ENCODE data around the gene RIMBP2. TPM values are rescaled to one million over a fixed set of nuclear protein-coding genes. Genes with fewer than 3 reads are reported as not detected.
A peak's percentile ranks its signal among the peaks of the same experiment; 100 is the strongest.

The RIMBP2 gene
- total and polyA plus RNA-seq, 9 of the 15 experiments (the other 6 are each of a cell fraction or from before 2014, with no cell fraction given), result not detected

- TF ChIP-seq, protein P1, sequence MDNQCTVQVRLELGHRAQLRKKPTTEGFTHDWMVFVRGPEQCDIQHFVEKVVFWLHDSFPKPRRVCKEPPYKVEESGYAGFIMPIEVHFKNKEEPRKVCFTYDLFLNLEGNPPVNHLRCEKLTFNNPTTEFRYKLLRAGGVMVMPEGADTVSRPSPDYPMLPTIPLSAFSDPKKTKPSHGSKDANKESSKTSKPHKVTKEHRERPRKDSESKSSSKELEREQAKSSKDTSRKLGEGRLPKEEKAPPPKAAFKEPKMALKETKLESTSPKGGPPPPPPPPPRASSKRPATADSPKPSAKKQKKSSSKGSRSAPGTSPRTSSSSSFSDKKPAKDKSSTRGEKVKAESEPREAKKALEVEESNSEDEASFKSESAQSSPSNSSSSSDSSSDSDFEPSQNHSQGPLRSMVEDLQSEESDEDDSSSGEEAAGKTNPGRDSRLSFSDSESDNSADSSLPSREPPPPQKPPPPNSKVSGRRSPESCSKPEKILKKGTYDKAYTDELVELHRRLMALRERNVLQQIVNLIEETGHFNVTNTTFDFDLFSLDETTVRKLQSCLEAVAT (IDR thresholded peaks at IDR 0.05), result no peak
- no peak for TF ChIP-seq RHOXF2B (CRISPR knock-in tag; conservative IDR thresholded peaks at IDR 0.05)
- TF ChIP-seq CBFB (CRISPR knock-in tag; IDR thresholded peaks at IDR 0.05), result no peak; the same call in 1 of the 2 replicates
- no peak for TF ChIP-seq ARID1B (IDR thresholded peaks at IDR 0.05)
- peak; percentile 31 for TF ChIP-seq DACH1 (IDR thresholded peaks at IDR 0.05; ENCODE audit: partially characterized antibody)
- no peak; the same call in 1 of the 2 replicates for TF ChIP-seq CBFA2T3 (IDR thresholded peaks at IDR 0.05)
- no peak for TF ChIP-seq ZNF76 (CRISPR knock-in tag; IDR thresholded peaks at IDR 0.05; ENCODE audit: borderline replicate concordance)
- no peak for TF ChIP-seq TCF7L2 (IDR thresholded peaks at IDR 0.05; ENCODE audit: low read depth, low read length)
- TF ChIP-seq PHB2 (IDR thresholded peaks at IDR 0.05; ENCODE audit: low read depth), result no peak
- TF ChIP-seq SRSF3 (IDR thresholded peaks at IDR 0.05; ENCODE audit: insufficient read depth, low read length), result no peak
- no peak for TF ChIP-seq U2AF2 (optimal IDR thresholded peaks at IDR 0.05; ENCODE audit: low read depth, low read length)
- TF ChIP-seq ZNF551 (CRISPR knock-in tag; IDR thresholded peaks at IDR 0.05), result no peak
- TF ChIP-seq, protein P2, sequence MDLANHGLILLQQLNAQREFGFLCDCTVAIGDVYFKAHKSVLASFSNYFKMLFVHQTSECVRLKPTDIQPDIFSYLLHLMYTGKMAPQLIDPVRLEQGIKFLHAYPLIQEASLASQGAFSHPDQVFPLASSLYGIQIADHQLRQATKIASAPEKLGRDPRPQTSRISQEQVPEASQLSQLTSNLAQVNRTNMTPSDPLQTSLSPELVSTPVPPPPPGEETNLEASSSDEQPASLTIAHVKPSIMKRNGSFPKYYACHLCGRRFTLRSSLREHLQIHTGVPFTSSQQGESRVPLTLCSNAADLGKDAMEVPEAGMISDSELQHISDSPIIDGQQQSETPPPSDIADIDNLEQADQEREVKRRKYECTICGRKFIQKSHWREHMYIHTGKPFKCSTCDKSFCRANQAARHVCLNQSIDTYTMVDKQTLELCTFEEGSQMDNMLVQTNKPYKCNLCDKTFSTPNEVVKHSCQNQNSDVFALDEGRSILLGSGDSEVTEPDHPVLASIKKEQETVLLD (IDR thresholded peaks at IDR 0.05), result no peak
- no peak for TF ChIP-seq CEBPZ (IDR thresholded peaks at IDR 0.05; ENCODE audit: borderline replicate concordance, low read depth, low read length)
Observed at GRCh38 chr12:130764475-130765185, 48.5 kb upstream of the RIMBP2 start (continued).

All from K562 (cell line).